Keratinocyte (primary cell): ENCODE results near the gene NAMPT. TPM values are rescaled to one million over a fixed set of nuclear protein-coding genes. Genes with fewer than 3 reads are reported as not detected.

Experiments
- DNase-seq: peaks from one replicate; pipeline ENCODE4 v3.0.0-alpha.2; 2011; ENCODE audit warnings: low read depth, missing footprints, low spot score
- FAIRE-seq: peaks from 2 replicates; lab custom pipeline; 2011; peaks lifted over from hg19 to GRCh38; lab: Jason Lieb, UNC
- H2AFZ ChIP-seq: 2 replicates; pipeline ENCODE4 v1.6.0; 2012; ENCODE audit warnings: low read length, control low read depth, inconsistent platforms; ENCODE audit not compliant: control insufficient read depth
- H3K27ac ChIP-seq: 2 replicates; pipeline ENCODE4 v1.5.1; 2011; ENCODE audit warnings: low read length; ENCODE audit not compliant: control insufficient read depth, insufficient read depth
- H3K27me3 ChIP-seq: 3 replicates; pipeline ENCODE4 v1.6.0; 2011; ENCODE audit warnings: low read length; ENCODE audit not compliant: control insufficient read depth, insufficient read depth; ENCODE audit errors: extremely low read depth
- H3K36me3 ChIP-seq, 2 experiments: 2 replicates in 1 of 2; 3 replicates in 1 of 2; pipeline ENCODE4 v1.5.1; 2011; ENCODE audit warnings: low read length in 2 of 2, mild to moderate bottlenecking in 1 of 2; ENCODE audit not compliant: control insufficient read depth in 2 of 2, insufficient read depth in 2 of 2; ENCODE audit errors: extremely low read depth in 1 of 2
- H3K4me1 ChIP-seq: 3 replicates; pipeline ENCODE4 v1.5.1; 2011; ENCODE audit warnings: low read length; ENCODE audit not compliant: control insufficient read depth, insufficient read depth; ENCODE audit errors: extremely low read depth
- H3K4me2 ChIP-seq: 3 replicates; pipeline ENCODE4 v1.6.0; 2011; ENCODE audit warnings: low read depth, low read length; ENCODE audit not compliant: control insufficient read depth, insufficient read depth; ENCODE audit errors: extremely low read depth
- H3K4me3 ChIP-seq, 3 experiments: fragments of 200-600 bp in 1 of 3; sonication (generic) in 1 of 3; 2 replicates in 2 of 3; 3 replicates in 1 of 3; pipeline ENCODE4 v1.5.1; 2011 to 2016; ENCODE audit warnings: low read length in 3 of 3, mild to moderate bottlenecking in 3 of 3, control low read depth in 2 of 3, inconsistent platforms in 1 of 3, low read depth in 1 of 3, mixed read lengths in 1 of 3, mixed run types in 1 of 3, moderate library complexity in 1 of 3; ENCODE audit not compliant: control insufficient read depth in 2 of 3, insufficient read depth in 2 of 3; ENCODE audit errors: extremely low read depth in 1 of 3
- H3K79me2 ChIP-seq: 2 replicates; pipeline ENCODE4 v1.6.0; 2012; ENCODE audit warnings: low read length; ENCODE audit not compliant: control insufficient read depth, insufficient read depth
- H3K9ac ChIP-seq: 3 replicates; pipeline ENCODE4 v1.6.0; 2011; ENCODE audit warnings: low read length; ENCODE audit not compliant: control insufficient read depth, insufficient read depth; ENCODE audit errors: extremely low read depth
- H3K9me1 ChIP-seq: 3 replicates; pipeline ENCODE4 v1.6.0; 2011; ENCODE audit warnings: low read length; ENCODE audit not compliant: control insufficient read depth, insufficient read depth; ENCODE audit errors: extremely low read depth
- H3K9me3 ChIP-seq: 2 replicates; pipeline ENCODE4 v1.5.1; 2012; ENCODE audit warnings: low read depth, low read length; ENCODE audit not compliant: control insufficient read depth
- H4K20me1 ChIP-seq: 3 replicates; pipeline ENCODE4 v1.6.0; 2011; ENCODE audit warnings: low read length; ENCODE audit not compliant: control insufficient read depth, insufficient read depth; ENCODE audit errors: extremely low read depth
- CTCF ChIP-seq, 3 experiments: IDR thresholded peaks in 1 of 3; conservative IDR thresholded peaks in 1 of 3; optimal IDR thresholded peaks in 1 of 3; 2 replicates in 2 of 3; 3 replicates in 1 of 3; pipeline versions ENCODE3 to v1.5.1; 2011; ENCODE audit warnings: low read length in 3 of 3, mild to moderate bottlenecking in 3 of 3, moderate library complexity in 2 of 3, control low read depth in 1 of 3, inconsistent platforms in 1 of 3; ENCODE audit not compliant: insufficient read depth in 2 of 3; ENCODE audit errors: extremely low read depth in 1 of 3
- EZH2 ChIP-seq: IDR thresholded peaks from one replicate; pipeline ENCODE4 v1.6.1; 2012; ENCODE audit warnings: inconsistent platforms, mild to moderate bottlenecking, low read length, moderate library complexity
- dilution Hi-C: fragments of 300-500 bp; cut with MboI; formaldehyde crosslinking; loops from one replicate; pipeline ENCODE4 v1.7.0; 2020; ENCODE audit warnings: low sequenced_read_pairs; ENCODE audit not compliant: extremely low pct_ligation_motif_present
- polyA plus RNA-seq, 5 experiments: library from polyadenylated mRNA; depleted of rRNA in 3 of 5; stranded (reverse) in 3 of 5; stranded (forward) in 1 of 5; unstranded in 1 of 5; fragments of >200 nt; gene quantifications; 1 replicate in 1 of 5; 2 replicates in 3 of 5; 3 replicates in 1 of 5; pipeline versions ENCODE4 v1.2.1 to v1.2.3, GENCODE V29; 2011 to 2012; ENCODE audit warnings: missing spikeins in 2 of 5, low read depth in 1 of 5, low replicate concordance in 1 of 5

The NAMPT gene
- polyA plus RNA-seq, 1 donor (not counting 4 experiments of a cell fraction or from before 2014, with no cell fraction given): 94.2 TPM

- Histone ChIP-seq H3K4me2 (no peak overlapping the region), H3K36me3 (no peaks in the 10 kb centered on the region), H3K4me1 (peaks cover 26% of the 10 kb centered on the region), H3K9me3 (no peaks in the 10 kb centered on the region), H3K27me3 (no peaks in the 10 kb centered on the region), H3K9me1 (no peaks in the 10 kb centered on the region), H3K79me2 (no peaks in the 10 kb centered on the region), H3K27ac (no peak overlapping the region), H2AFZ (no peak overlapping the region), H4K20me1 (no peaks in the 10 kb centered on the region), H3K9ac (no peak overlapping the region), H3K4me3 (no peak overlapping the region)
- FAIRE-seq (no peak), DNase-seq (no peak)
- dilution Hi-C loops: no loop called here
- TF ChIP-seq EZH2 (no peak), CTCF (optimal IDR thresholded peaks at IDR 0.05 in 1 of 3, IDR thresholded peaks at IDR 0.05 in 1 of 3, conservative IDR thresholded peaks at IDR 0.05 in 1 of 3; ENCODE audit: extremely low read depth in 1 of 3, insufficient read depth in 2 of 3, low read length in 3 of 3) (no peak)
Observed at GRCh38 chr7:106218546-106218945, 66.2 kb downstream of the NAMPT start.

- H3K9me3 ChIP-seq: no peaks in the 10 kb centered on the region
- H3K79me2 ChIP-seq: no peaks in the 10 kb centered on the region
- H3K4me2 ChIP-seq: peak overlapping the region; percentile 71
- H3K4me3 ChIP-seq: peak overlapping the region in 1 of 3 experiments; percentile 16
- H3K4me1 ChIP-seq: peaks cover 26% of the 10 kb centered on the region
- no peaks in the 10 kb centered on the region for H4K20me1 ChIP-seq
- no peak for DNase-seq
- peak overlapping the region; percentile 38 for H3K27ac ChIP-seq
- no peaks in the 10 kb centered on the region for H3K36me3 ChIP-seq
- no peaks in the 10 kb centered on the region for H3K27me3 ChIP-seq
- dilution Hi-C loops: no loop called here
- peak overlapping the region; percentile 22 for H3K9ac ChIP-seq
- H3K9me1 ChIP-seq: no peaks in the 10 kb centered on the region
- TF ChIP-seq CTCF (optimal IDR thresholded peaks at IDR 0.05 in 1 of 3, IDR thresholded peaks at IDR 0.05 in 1 of 3, conservative IDR thresholded peaks at IDR 0.05 in 1 of 3; ENCODE audit: extremely low read depth in 1 of 3, insufficient read depth in 2 of 3, low read length in 3 of 3): no peak
- TF ChIP-seq EZH2: no peak
- FAIRE-seq: peak; percentile 56
- peak overlapping the region; percentile 73 for H2AFZ ChIP-seq
Observed at GRCh38 chr7:106216923-106217542, 67.8 kb downstream of the NAMPT start.
